Esophagus squamous epithelium (tissue), 5 donors: ENCODE results near the gene OR2F2. TPM values are rescaled to one million over a fixed set of nuclear protein-coding genes. Genes with fewer than 3 reads are reported as not detected.

Experiments used
- DNase-seq: peaks from one replicate; lab custom pipeline; 2025; lab: John Stamatoyannopoulos, UW
- H3K27ac ChIP-seq, 4 donors: fragments of 200-600 bp; sonication (generic); one replicate each; pipeline ENCODE4 v1.5.1; 2016 to 2019; ENCODE audit warnings: mild to moderate bottlenecking in 1 of 4
- H3K27me3 ChIP-seq, 4 donors: fragments of 200-600 bp; sonication (generic); 1 replicate in 3 of 4; 2 replicates in 1 of 4; pipeline versions ENCODE4 v1.5.1 to v1.6.0; 2017 to 2021; ENCODE audit warnings: antibody characterized with exemption in 1 of 4
- H3K36me3 ChIP-seq, 3 donors: fragments of 200-600 bp; sonication (generic); one replicate each; pipeline ENCODE4 v1.5.1; 2016 to 2019
- H3K4me1 ChIP-seq, 3 donors: fragments of 200-600 bp; sonication (generic); one replicate each; pipeline ENCODE4 v1.5.1; 2017 to 2019
- H3K4me3 ChIP-seq, 4 donors: fragments of 200-600 bp; sonication (generic); 1 replicate in 3 of 4; 2 replicates in 1 of 4; pipeline ENCODE4 v1.5.1; 2016 to 2019; ENCODE audit warnings: mild to moderate bottlenecking in 2 of 4, moderate library complexity in 1 of 4
- H3K9me3 ChIP-seq, 3 donors: fragments of 200-600 bp; sonication (generic); one replicate each; pipeline ENCODE4 v1.5.1; 2016 to 2019
- CTCF ChIP-seq, 6 experiments: fragments of 450-650 bp in 4 of 6; fragments of 200-600 bp in 2 of 6; sonication (generic) in 2 of 6; IDR thresholded peaks; one replicate each; pipeline ENCODE4 v1.5.1; 2016 to 2019; ENCODE audit warnings: antibody characterized with exemption in 6 of 6, mild to moderate bottlenecking in 4 of 6, moderate library complexity in 4 of 6
- POLR2A ChIP-seq, 4 donors: fragments of 450-650 bp; IDR thresholded peaks; one replicate each; pipeline ENCODE4 v1.6.1; 2017; ENCODE audit warnings: antibody characterized with exemption in 4 of 4, mild to moderate bottlenecking in 4 of 4, moderate library complexity in 3 of 4
- WGBS, 2 donors: methylation state at CpG; one replicate each; pipeline ENCODE4 v1.1.5; 2018; 5-methylcytosine and 5-hydroxymethylcytosine counted together
- intact Hi-C: fragments of 100-400 bp; cut with DNase I; formaldehyde crosslinking; loops from one replicate; pipeline ENCODE4 v1.15.0; 2022
- total RNA-seq, 4 donors: library from RNA; depleted of rRNA; stranded (reverse); fragments of >200 nt; gene quantifications; one replicate each; pipeline ENCODE4 v1.1.0, GENCODE V29; 2016
- donor health status: DM: yes; HTN: yes; CAD: no.

OR2F2 gene
- total RNA-seq, 4 donors from 2014 or later, result not detected

- TF ChIP-seq CTCF (IDR thresholded peaks at IDR 0.05), result no peak
- no peak for TF ChIP-seq POLR2A (IDR thresholded peaks at IDR 0.05)
- Histone ChIP-seq H3K4me3 (no peak overlapping the region), H3K9me3 (no peaks in the 10 kb centered on the region), H3K27me3 (no peaks in the 10 kb centered on the region), H3K4me1 (peaks cover 0 to 11% (median 4%) of the 10 kb centered on the region in 3 donors), H3K36me3 (no peaks in the 10 kb centered on the region), H3K27ac (no peak overlapping the region)
- intact Hi-C loops, result no loop called here
- WGBS, 2 donors, result 78 to 83% methylated on average over 8 to 9 of the region's 9 CpGs
- no peak for DNase-seq
Observed at GRCh38 chr7:143906151-143906550, 28.9 kb upstream of the OR2F2 start.

GRCh38 chr7:143906895-143907294 is 28.1 kb upstream of the OR2F2 start:
- Histone ChIP-seq H3K4me3 (no peak overlapping the region), H3K27ac (no peak overlapping the region), H3K27me3 (no peaks in the 10 kb centered on the region), H3K9me3 (no peaks in the 10 kb centered on the region), H3K36me3 (no peaks in the 10 kb centered on the region), H3K4me1 (peaks cover 0 to 8% (median 0%) of the 10 kb centered on the region in 3 donors)
- TF ChIP-seq CTCF (IDR thresholded peaks at IDR 0.05), result no peak
- TF ChIP-seq POLR2A (IDR thresholded peaks at IDR 0.05), result no peak
- DNase-seq, result no peak
- intact Hi-C loops, result no loop called here
- WGBS, 2 donors, result 91 to 95% methylated on average over 5 of the region's 5 CpGs

- intact Hi-C loops, result no loop called here
- no peak for DNase-seq
- peaks cover 0 to 3% (median 0%) of the 10 kb centered on the region in 3 donors for H3K4me1 ChIP-seq
Observed at GRCh38 chr7:143908120-143908519, 26.9 kb upstream of the OR2F2 start.

GRCh38 chr7:143909863-143910262 is 25.2 kb upstream of the OR2F2 start:
- 55 to 60% methylated on average over 3 of the region's 3 CpGs for WGBS, 2 donors
- Histone ChIP-seq H3K4me1 (peaks cover 0 to 3% (median 0%) of the 10 kb centered on the region in 3 donors), H3K4me3 (no peak overlapping the region), H3K9me3 (no peaks in the 10 kb centered on the region), H3K27me3 (no peaks in the 10 kb centered on the region), H3K27ac (no peak overlapping the region), H3K36me3 (no peaks in the 10 kb centered on the region)
- intact Hi-C loops, result no loop called here
- TF ChIP-seq POLR2A (IDR thresholded peaks at IDR 0.05) (no peak), CTCF (IDR thresholded peaks at IDR 0.05) (no peak)
- no peak for DNase-seq

More at GRCh38 chr7:143908120-143908519, 26.9 kb upstream of the OR2F2 start:
- no peak overlapping the region for H3K27ac ChIP-seq
- H3K9me3 ChIP-seq, result no peaks in the 10 kb centered on the region
- no peaks in the 10 kb centered on the region for H3K27me3 ChIP-seq
- H3K4me3 ChIP-seq, result no peak overlapping the region
- TF ChIP-seq CTCF (IDR thresholded peaks at IDR 0.05) (no peak), POLR2A (IDR thresholded peaks at IDR 0.05) (no peak)
- H3K36me3 ChIP-seq, result no peaks in the 10 kb centered on the region
- WGBS, 2 donors, result 57% methylated on average over 5 of the region's 5 CpGs

GRCh38 chr7:143910473-143911248 is 24.4 kb upstream of the OR2F2 start:
- Histone ChIP-seq H3K27ac (no peak overlapping the region), H3K27me3 (no peaks in the 10 kb centered on the region), H3K4me3 (no peak overlapping the region), H3K36me3 (no peaks in the 10 kb centered on the region), H3K9me3 (no peaks in the 10 kb centered on the region), H3K4me1 (peaks cover 0 to 3% (median 0%) of the 10 kb centered on the region in 3 donors)
- WGBS, 2 donors, result 48 to 52% methylated on average over 3 of the region's 3 CpGs
- DNase-seq, result no peak
- TF ChIP-seq CTCF (IDR thresholded peaks at IDR 0.05), result no peak
- no peak for TF ChIP-seq POLR2A (IDR thresholded peaks at IDR 0.05)
- intact Hi-C loops, result no loop called here
